ENCODE data around the gene CABP2.
A peak's percentile ranks its signal among the peaks of the same experiment; 100 is the strongest.
"Not testable (repeated sequence)": the region's sequence is repeated elsewhere in the genome, so short reads cannot be mapped to it uniquely, and the experiment has no call there.

Gene CABP2

GRCh38 chr11:67538823-67539505 lies 15.7 kb upstream of the CABP2 start:
- no peak for DNase-seq

GRCh38 chr11:67538306-67538705 lies 15.1 kb upstream of the CABP2 start:
- peak; percentile 18 for DNase-seq

- DNase-seq, result no peak
Measured at GRCh38 chr11:67535561-67535960, 12.3 kb upstream of the CABP2 start.

- DNase-seq, result no peak
Measured at GRCh38 chr11:67534070-67534679, 10.9 kb upstream of the CABP2 start.

- DNase-seq, result no peak
Measured at GRCh38 chr11:67532889-67533288, 9.6 kb upstream of the CABP2 start.

GRCh38 chr11:67530282-67530592 lies 7.0 kb upstream of the CABP2 start:
- no peak for DNase-seq

GRCh38 chr11:67528376-67528775 lies 5.1 kb upstream of the CABP2 start:
- no peak for DNase-seq

- DNase-seq, result no peak
Measured at GRCh38 chr11:67525275-67525976, 2.2 kb upstream of the CABP2 start.

GRCh38 chr11:67524480-67524808 lies 1.2 kb upstream of the CABP2 start:
- DNase-seq, result no peak

- DNase-seq, result no peak
Measured at GRCh38 chr11:67523556-67524479, 572 bp upstream of the CABP2 start.

- no peak for DNase-seq
Measured at GRCh38 chr11:67522338-67522737, 908 bp downstream of the CABP2 start.

GRCh38 chr11:67521924-67522323 lies 1.3 kb downstream of the CABP2 start:
- no peak for DNase-seq

GRCh38 chr11:67520856-67521824 lies 2.1 kb downstream of the CABP2 start:
- no peak for DNase-seq

- no peak for DNase-seq
Measured at GRCh38 chr11:67519726-67520125, 3.5 kb downstream of the CABP2 start.

- no peak for DNase-seq
Measured at GRCh38 chr11:67517784-67518552, 5.3 kb downstream of the CABP2 start.

- DNase-seq, result no peak
Measured at GRCh38 chr11:67516806-67517205, 6.4 kb downstream of the CABP2 start.

- no peak for DNase-seq
Measured at GRCh38 chr11:67514116-67514515, 9.1 kb downstream of the CABP2 start.

- DNase-seq, result not testable (repeated sequence)
Measured at GRCh38 chr11:67511558-67511957, 11.7 kb downstream of the CABP2 start.

GRCh38 chr11:67510023-67510345 lies 13.3 kb downstream of the CABP2 start:
- no peak for DNase-seq

- DNase-seq, result peak; percentile 95
Measured at GRCh38 chr11:67508486-67509121, 14.6 kb downstream of the CABP2 start.
